ENCODE results near the gene KSR2.
"Not testable (repeated sequence)": the region's sequence is repeated elsewhere in the genome, so short reads cannot be mapped to it uniquely, and the experiment has no call there.

KSR2 gene

DNA sequence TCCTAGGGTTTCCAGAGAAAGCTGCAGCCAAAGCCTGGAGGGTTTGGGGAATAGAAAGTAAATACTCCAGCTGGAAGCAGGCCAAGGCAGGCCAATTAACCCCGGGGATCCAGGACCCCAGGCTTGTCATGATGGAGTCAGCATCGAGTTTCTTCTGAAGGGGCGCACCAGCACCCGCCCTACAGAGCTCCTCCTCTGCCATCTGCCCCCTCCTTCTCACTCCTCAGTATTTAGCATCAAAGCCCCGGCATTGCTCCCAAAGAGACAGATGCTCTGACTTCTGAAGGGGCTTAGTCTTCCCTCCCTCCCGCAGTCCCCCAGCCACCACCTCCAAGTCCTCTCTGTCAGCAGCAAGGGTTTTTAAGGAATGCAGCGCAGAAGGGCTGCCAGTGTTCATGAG lies 322.3 kb downstream of the KSR2 start:
- DNase-seq (ENCODE audit: low read depth in 2 of 3, low spot score in 1 of 3): no peak

GRCh38 chr12:117645473-117645872 lies 323.3 kb downstream of the KSR2 start:
- DNase-seq (ENCODE audit: low read depth in 2 of 3, low spot score in 1 of 3): no peak

DNA sequence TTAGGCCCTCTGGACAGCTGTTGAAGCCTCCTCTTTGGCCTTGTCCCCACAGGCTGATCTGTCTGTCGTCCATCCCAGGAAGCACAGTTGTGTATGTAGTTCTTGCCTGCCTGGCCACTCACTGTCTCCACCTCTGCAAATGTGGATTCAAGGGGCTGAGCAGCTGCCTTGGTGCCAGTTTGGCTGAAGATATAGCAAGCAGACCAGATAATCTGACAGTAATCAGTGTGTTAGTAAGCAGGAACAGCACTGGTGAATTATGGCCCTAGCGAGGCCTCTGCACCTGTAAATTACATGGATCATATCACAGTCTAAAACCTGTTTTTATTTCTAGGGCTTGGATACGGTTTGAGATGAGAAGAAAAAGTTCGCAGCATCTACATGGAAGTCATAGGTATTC lies 324.8 kb downstream of the KSR2 start:
- no peak for DNase-seq (ENCODE audit: low read depth in 2 of 3, low spot score in 1 of 3)

DNA sequence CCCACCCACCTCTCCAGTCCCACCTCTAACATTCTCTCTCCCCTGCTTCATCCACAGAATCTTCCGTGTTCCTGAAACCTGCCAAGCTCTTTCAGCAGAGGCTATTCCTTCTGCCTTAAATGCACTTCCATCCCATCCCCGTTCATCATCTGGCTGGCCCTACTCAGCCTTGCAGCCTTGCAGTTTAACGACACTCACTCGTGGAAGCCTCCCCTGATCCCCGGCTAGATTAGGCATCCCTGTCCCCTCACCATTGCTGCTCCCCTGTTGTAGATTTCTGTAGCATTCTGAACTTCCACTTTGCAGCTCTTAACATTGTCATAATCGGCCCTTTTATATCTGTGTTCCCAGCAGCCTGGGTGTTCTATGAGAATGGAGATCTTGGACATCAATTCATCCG lies 326.9 kb downstream of the KSR2 start:
- DNase-seq (ENCODE audit: low read depth in 2 of 3, low spot score in 1 of 3): no peak

DNA sequence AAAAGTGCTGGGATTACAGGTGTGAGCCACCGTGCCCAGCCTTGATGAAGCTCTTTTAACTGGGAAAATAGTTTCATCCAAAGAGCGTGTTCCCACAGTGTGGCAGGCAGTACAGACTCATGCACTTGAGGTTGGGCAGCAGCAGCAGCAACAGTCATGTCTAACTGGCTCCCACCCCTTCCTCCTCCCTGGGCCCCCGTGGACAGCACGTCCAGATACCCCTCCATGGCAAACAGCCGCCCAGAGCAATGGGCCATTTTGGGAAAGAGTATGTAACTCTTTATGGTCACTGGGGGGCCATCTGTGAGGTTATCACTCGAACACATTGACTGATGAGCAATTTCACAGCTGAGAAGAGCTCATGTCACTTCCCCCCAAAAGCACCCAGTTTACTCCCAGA lies 328.3 kb downstream of the KSR2 start:
- no peak for DNase-seq (ENCODE audit: low read depth in 2 of 3, low spot score in 1 of 3)

DNA sequence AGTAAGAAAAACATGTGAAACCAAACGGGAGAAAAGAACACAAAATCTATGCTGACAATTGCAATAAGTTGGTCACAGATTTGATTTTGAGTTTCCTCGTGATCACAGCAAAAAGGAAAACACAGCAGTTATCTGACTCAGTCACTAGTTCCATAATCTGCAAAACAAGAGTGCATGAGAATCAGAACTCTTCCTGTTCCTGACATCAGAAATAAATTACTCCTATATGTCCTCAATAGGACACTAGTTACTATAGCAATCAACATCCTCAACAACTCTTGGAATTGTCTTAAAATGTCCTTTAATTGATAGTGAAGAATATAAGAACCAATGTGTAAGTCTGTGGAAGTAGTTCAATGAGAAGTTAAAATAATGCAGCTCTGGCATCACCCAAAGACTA lies 339.3 kb downstream of the KSR2 start:
- no peak for DNase-seq (ENCODE audit: low read depth in 2 of 3, low spot score in 1 of 3)

GRCh38 chr12:117628711-117629110 lies 340.1 kb downstream of the KSR2 start:
- DNase-seq (ENCODE audit: low read depth in 2 of 3, low spot score in 1 of 3): not testable (repeated sequence)

DNA sequence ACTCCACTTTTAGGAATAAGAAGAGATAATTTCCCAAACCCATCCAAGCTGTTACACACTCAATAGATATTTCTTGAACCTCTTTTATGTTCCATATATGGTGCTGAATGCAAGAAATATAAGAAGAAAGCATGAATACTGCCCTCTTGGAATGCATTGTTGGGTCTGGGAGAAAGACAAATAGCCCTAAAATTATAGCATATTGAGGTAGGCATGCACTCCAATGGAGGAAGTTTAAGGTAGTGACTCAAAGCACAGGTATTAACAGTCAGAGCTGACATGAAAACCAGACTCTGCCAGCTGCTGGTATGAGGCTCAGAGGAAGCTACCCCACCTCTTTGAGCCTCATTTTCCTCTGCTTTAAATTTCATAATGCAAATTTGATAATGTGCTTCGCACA lies 346.0 kb downstream of the KSR2 start:
- DNase-seq (ENCODE audit: low read depth in 2 of 3, low spot score in 1 of 3): no peak

DNA sequence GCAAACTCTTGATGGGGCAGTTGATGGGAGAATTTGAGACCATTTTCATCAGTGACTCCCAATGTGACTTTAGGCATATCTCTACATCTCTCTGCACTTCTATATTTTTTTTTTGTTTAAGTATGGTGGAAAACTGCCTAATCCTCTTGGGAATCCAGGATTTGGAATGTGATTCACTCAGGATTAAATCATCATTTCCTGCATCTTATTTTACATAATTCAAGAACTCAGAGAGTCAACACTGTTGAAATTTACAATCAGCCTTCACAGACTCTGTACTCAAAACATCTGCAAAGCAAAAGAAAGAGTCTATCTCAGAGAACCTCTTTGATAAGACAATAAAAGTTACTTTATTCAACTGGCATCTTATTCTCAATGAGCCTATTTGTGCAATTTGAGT lies 346.7 kb downstream of the KSR2 start:
- no peak for DNase-seq (ENCODE audit: low read depth in 2 of 3, low spot score in 1 of 3)

DNA sequence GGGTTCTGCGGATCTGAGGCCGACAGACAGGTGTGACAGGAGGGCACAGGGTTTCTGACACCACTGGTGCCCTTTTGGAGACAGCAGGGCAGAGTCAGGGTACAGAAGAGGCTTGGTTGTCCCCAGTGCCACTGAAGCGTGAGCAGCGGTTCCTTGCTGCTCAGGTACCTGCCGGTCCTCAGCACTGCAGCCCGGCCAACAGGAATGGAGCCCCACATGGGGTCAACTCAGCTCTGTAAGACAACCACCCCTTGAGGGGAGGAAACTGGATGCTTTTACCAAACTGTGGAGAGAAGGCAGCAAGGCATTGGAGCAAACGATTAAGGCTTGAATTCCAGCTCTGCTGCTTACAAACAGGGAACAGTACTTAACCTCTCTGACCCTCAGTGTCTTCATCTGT lies 361.0 kb downstream of the KSR2 start:
- no peak for DNase-seq (ENCODE audit: low read depth in 2 of 3, low spot score in 1 of 3)

GRCh38 chr12:117606945-117607344 lies 361.8 kb downstream of the KSR2 start:
- no peak for DNase-seq (ENCODE audit: low read depth in 2 of 3, low spot score in 1 of 3)

DNA sequence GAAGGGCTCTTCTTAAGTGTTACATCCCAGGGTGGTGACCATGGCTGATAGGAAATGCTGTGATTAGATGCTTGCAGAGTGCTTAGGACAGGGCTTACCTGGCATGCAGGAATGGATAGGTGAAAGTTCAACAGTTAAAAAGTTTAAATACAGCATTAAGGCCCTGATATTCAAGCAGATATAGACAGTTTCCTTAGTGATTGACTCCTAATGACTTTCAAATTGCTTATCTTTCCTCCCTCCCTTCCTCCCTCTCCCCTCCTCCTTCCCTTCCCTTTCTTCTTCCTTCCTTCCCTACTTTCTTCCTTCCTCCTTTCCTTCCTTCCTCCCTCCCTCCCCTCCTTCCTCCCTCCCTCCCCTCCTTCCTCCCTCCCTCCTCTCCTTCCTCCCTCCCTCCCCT lies 362.8 kb downstream of the KSR2 start:
- DNase-seq (ENCODE audit: low read depth in 2 of 3, low spot score in 1 of 3): no peak

- DNase-seq (ENCODE audit: low read depth in 2 of 3, low spot score in 1 of 3): no peak
Measured at GRCh38 chr12:117603316-117604113, 365.3 kb downstream of the KSR2 start.

DNA sequence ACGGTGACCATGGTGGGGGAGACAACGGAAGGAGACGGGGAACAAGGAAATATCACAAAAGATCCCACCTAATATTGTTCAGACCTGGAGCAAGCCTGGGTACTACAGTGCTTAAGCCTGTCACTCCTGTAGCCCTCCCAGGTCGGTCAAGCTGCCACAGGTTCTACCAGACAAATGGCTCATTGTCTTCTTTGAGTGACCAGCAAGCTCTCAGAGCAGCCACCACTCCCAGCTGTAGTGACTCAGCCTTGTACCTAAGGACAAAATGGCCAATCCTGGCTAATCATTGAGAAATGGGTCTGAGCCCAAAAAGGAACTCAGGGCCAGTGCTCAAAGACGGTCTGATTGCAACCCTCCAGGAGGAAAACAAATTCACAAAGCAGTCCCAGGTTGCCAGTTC lies 368.9 kb downstream of the KSR2 start:
- no peak for DNase-seq (ENCODE audit: low read depth in 2 of 3, low spot score in 1 of 3)

GRCh38 chr12:117596968-117597367 lies 371.8 kb downstream of the KSR2 start:
- no peak for DNase-seq (ENCODE audit: low read depth in 2 of 3, low spot score in 1 of 3)

DNA sequence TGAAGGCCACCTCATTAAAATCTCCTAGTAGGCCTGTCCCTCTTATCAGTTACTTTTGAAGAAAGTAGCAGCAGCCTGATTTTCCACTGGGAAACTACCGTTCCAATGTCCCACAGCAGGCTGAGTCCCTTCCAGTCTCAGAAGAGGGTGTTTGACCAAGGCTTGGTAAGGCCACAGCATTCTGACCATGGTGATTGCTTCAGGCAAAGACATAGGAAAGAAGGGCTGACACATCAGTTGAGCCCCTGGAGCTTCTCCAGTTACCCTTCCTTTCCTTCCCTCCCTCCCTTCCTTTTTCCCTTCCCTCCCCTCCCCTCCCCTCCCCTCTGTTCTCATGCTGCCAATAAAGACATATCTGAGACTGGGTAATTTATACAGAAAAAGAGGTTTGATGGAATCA lies 373.0 kb downstream of the KSR2 start:
- DNase-seq (ENCODE audit: low read depth in 2 of 3, low spot score in 1 of 3): no peak

GRCh38 chr12:117594481-117594880 lies 374.3 kb downstream of the KSR2 start:
- DNase-seq (ENCODE audit: low read depth in 2 of 3, low spot score in 1 of 3): no peak

GRCh38 chr12:117593815-117594400 lies 374.9 kb downstream of the KSR2 start:
- no peak for DNase-seq (ENCODE audit: low read depth in 2 of 3, low spot score in 1 of 3)

DNA sequence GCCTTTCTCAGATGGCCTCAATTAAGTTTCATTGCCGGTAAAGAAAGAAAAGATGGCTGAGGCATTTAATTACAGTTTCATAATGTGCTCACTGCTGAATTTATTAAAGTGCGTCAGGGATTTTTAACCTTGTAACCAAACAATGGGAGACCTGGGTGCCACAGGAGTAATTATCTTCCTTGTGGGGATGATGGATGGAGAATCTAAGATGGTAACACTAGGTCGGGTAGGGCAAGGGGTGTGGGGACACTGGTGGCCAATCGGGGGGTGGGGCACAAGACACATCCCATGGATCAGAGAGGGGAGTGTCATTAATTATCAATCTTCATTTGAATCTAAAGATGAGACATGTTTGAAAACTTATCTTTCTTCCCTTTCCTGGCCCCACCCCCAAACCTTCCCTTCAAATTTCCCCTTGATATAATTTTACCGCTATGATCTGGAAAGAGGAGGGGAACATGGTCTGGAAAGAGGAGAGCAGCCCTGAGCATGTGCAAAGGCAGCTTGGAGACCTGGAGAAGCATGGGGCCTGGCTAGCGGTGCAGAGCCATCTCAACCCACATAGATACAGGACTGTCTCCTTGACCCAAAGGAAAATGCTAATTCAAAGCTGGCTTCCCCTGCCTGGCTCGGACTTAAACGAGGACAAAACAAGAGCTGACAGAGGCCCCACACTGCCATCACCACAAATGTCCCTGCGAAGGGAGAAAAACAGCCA lies 376.0 kb downstream of the KSR2 start:
- DNase-seq (ENCODE audit: low read depth in 2 of 3, low spot score in 1 of 3): no peak

DNA sequence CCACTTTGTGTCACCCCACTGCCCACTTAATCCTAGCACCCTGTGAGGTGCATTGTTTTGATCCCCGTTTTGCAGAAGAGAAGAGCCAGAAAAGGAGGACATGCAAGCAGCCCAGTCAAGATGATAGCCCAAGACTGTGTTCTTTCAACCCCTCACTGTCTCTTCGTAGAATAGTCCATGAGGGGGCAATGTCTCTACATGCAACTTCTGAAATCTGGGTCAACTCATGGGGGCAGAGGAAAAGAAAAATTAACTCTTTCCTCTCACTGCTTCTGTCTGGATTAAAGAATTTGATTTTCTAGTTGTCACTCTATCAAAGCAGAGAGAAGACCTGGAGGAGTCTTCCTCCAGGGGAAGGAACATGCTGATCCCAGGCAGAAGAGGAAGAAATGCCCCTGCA lies 377.8 kb downstream of the KSR2 start:
- no peak for DNase-seq (ENCODE audit: low read depth in 2 of 3, low spot score in 1 of 3)

- DNase-seq (ENCODE audit: low read depth in 2 of 3, low spot score in 1 of 3): no peak
Measured at GRCh38 chr12:117590386-117590785, 378.4 kb downstream of the KSR2 start.

DNA sequence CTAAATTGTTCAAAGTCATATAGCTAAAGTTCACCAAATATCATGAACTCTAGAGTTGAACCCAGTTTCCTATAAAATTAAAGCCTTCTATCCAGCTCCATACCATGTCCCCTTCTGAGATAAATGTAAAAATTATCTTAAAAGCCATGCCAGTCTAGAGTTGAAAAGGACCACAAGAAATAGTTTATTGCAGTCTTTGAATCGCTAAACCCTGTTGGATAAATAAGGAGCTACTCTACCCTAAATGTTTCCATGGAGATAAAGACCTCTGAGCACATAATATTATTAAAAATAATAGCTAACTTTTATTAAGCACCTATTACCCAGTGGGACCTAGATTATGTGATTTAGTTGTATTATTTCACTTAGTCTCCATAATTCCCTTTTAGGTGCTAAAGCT lies 379.8 kb downstream of the KSR2 start:
- no peak for DNase-seq (ENCODE audit: low read depth in 2 of 3, low spot score in 1 of 3)
